Activated T-helper 17 cell treated with anti-CD3 and anti-CD28 coated beads, Interleukin-2, amount 50 U/mL, for 72 hours (primary cell): ENCODE data around the gene ADAMTS3. TPM values are rescaled to one million over a fixed set of nuclear protein-coding genes. Genes with fewer than 3 reads are reported as not detected.

ENCODE experiments used
- ATAC-seq: fragments of 150-1000 bp; cut with Tn5 transposase; replicated peaks from 2 replicates; pipeline ENCODE4 v1.10.0; 2021; ENCODE audit warnings: mild to moderate bottlenecking, moderate library complexity
- H3K27ac Mint-ChIP-seq: one replicate; pipeline ENCODE4 v1.8.0; 2022; ENCODE audit warnings: mixed read lengths
- H3K27me3 Mint-ChIP-seq: one replicate; pipeline ENCODE4 v1.8.0; 2022; ENCODE audit warnings: mixed read lengths
- H3K36me3 Mint-ChIP-seq: one replicate; pipeline ENCODE4 v1.8.0; 2022; ENCODE audit warnings: low read depth, mild to moderate bottlenecking, mixed read lengths
- H3K4me1 Mint-ChIP-seq: one replicate; pipeline ENCODE4 v1.8.0; 2022; ENCODE audit warnings: mixed read lengths
- H3K4me3 Mint-ChIP-seq: one replicate; pipeline ENCODE4 v1.8.0; 2022; ENCODE audit warnings: mild to moderate bottlenecking, mixed read lengths
- H3K9me3 Mint-ChIP-seq: one replicate; pipeline ENCODE4 v1.8.0; 2022; ENCODE audit warnings: mixed read lengths
- total RNA-seq, 2 donors: library from RNA; stranded (reverse); gene quantifications; one replicate each; pipeline ENCODE4 v1.2.3, GENCODE V29; 2022

The ADAMTS3 gene
- total RNA-seq, 2 donors from 2014 or later, result not detected

GRCh38 chr4:72312032-72312650 lies 256.9 kb downstream of the ADAMTS3 start:
- no peak for ATAC-seq
- no peaks in the 10 kb centered on the region for H3K4me1 Mint-ChIP-seq
- no peaks in the 10 kb centered on the region for H3K9me3 Mint-ChIP-seq
- no peak overlapping the region for H3K27ac Mint-ChIP-seq
- H3K27me3 Mint-ChIP-seq, result no peaks in the 10 kb centered on the region
- no peaks in the 10 kb centered on the region for H3K36me3 Mint-ChIP-seq
- H3K4me3 Mint-ChIP-seq, result no peak overlapping the region

GRCh38 chr4:72311291-72311690 lies 257.7 kb downstream of the ADAMTS3 start:
- Mint-ChIP-seq H3K9me3 (no peaks in the 10 kb centered on the region), H3K36me3 (no peaks in the 10 kb centered on the region), H3K4me1 (no peaks in the 10 kb centered on the region), H3K4me3 (no peak overlapping the region), H3K27ac (no peak overlapping the region), H3K27me3 (no peaks in the 10 kb centered on the region)
- no peak for ATAC-seq

- Mint-ChIP-seq H3K27me3 (no peaks in the 10 kb centered on the region), H3K4me1 (no peaks in the 10 kb centered on the region), H3K4me3 (no peak overlapping the region), H3K36me3 (no peaks in the 10 kb centered on the region), H3K9me3 (no peaks in the 10 kb centered on the region), H3K27ac (no peak overlapping the region)
- ATAC-seq, result no peak
These were observed 263.4 kb downstream of the ADAMTS3 start for GRCh38 chr4:72305620-72306019.

- H3K9me3 Mint-ChIP-seq, result no peaks in the 10 kb centered on the region
- no peak overlapping the region for H3K27ac Mint-ChIP-seq
- no peaks in the 10 kb centered on the region for H3K36me3 Mint-ChIP-seq
- H3K4me3 Mint-ChIP-seq, result no peak overlapping the region
- H3K4me1 Mint-ChIP-seq, result no peaks in the 10 kb centered on the region
- no peak for ATAC-seq
- no peaks in the 10 kb centered on the region for H3K27me3 Mint-ChIP-seq
These were observed 263.9 kb downstream of the ADAMTS3 start for GRCh38 chr4:72305080-72305479.

- no peak overlapping the region for H3K27ac Mint-ChIP-seq
- no peaks in the 10 kb centered on the region for H3K36me3 Mint-ChIP-seq
- H3K27me3 Mint-ChIP-seq, result no peaks in the 10 kb centered on the region
- peak; percentile 67 for ATAC-seq
- H3K4me1 Mint-ChIP-seq, result no peaks in the 10 kb centered on the region
- H3K9me3 Mint-ChIP-seq, result no peaks in the 10 kb centered on the region
- no peak overlapping the region for H3K4me3 Mint-ChIP-seq
These were observed 265.9 kb downstream of the ADAMTS3 start for GRCh38 chr4:72302981-72303704.

GRCh38 chr4:72301759-72302158 lies 267.3 kb downstream of the ADAMTS3 start:
- Mint-ChIP-seq H3K4me1 (no peaks in the 10 kb centered on the region), H3K9me3 (no peaks in the 10 kb centered on the region), H3K36me3 (no peaks in the 10 kb centered on the region), H3K27ac (no peak overlapping the region), H3K4me3 (no peak overlapping the region), H3K27me3 (no peaks in the 10 kb centered on the region)
- ATAC-seq, result no peak

- Mint-ChIP-seq H3K27ac (no peak overlapping the region), H3K4me1 (no peaks in the 10 kb centered on the region), H3K9me3 (no peaks in the 10 kb centered on the region), H3K4me3 (no peak overlapping the region), H3K27me3 (no peaks in the 10 kb centered on the region), H3K36me3 (no peaks in the 10 kb centered on the region)
- ATAC-seq, result no peak
These were observed 268.9 kb downstream of the ADAMTS3 start for GRCh38 chr4:72300126-72300525.

GRCh38 chr4:72295966-72296557 lies 273.0 kb downstream of the ADAMTS3 start:
- Mint-ChIP-seq H3K4me3 (no peak overlapping the region), H3K4me1 (no peaks in the 10 kb centered on the region), H3K36me3 (no peaks in the 10 kb centered on the region), H3K27me3 (peaks cover 6% of the 10 kb centered on the region), H3K27ac (no peak overlapping the region), H3K9me3 (no peaks in the 10 kb centered on the region)
- ATAC-seq, result no peak

- no peak for ATAC-seq
- Mint-ChIP-seq H3K4me3 (no peak overlapping the region), H3K9me3 (no peaks in the 10 kb centered on the region), H3K36me3 (no peaks in the 10 kb centered on the region), H3K27ac (no peak overlapping the region), H3K4me1 (no peaks in the 10 kb centered on the region), H3K27me3 (peaks cover 10% of the 10 kb centered on the region)
These were observed 278.3 kb downstream of the ADAMTS3 start for GRCh38 chr4:72290737-72291136.

GRCh38 chr4:72286910-72287309 lies 282.1 kb downstream of the ADAMTS3 start:
- no peak overlapping the region for H3K27ac Mint-ChIP-seq
- H3K4me1 Mint-ChIP-seq, result no peaks in the 10 kb centered on the region
- H3K36me3 Mint-ChIP-seq, result no peaks in the 10 kb centered on the region
- H3K4me3 Mint-ChIP-seq, result no peak overlapping the region
- H3K9me3 Mint-ChIP-seq, result no peaks in the 10 kb centered on the region
- ATAC-seq, result no peak
- peaks cover 11% of the 10 kb centered on the region for H3K27me3 Mint-ChIP-seq

- H3K36me3 Mint-ChIP-seq, result no peaks in the 10 kb centered on the region
- H3K9me3 Mint-ChIP-seq, result no peaks in the 10 kb centered on the region
- H3K27me3 Mint-ChIP-seq, result peaks cover 11% of the 10 kb centered on the region
- H3K4me3 Mint-ChIP-seq, result no peak overlapping the region
- no peaks in the 10 kb centered on the region for H3K4me1 Mint-ChIP-seq
- H3K27ac Mint-ChIP-seq, result no peak overlapping the region
- no peak for ATAC-seq
These were observed 282.8 kb downstream of the ADAMTS3 start for GRCh38 chr4:72286185-72286584.

- H3K36me3 Mint-ChIP-seq, result no peaks in the 10 kb centered on the region
- H3K4me3 Mint-ChIP-seq, result no peak overlapping the region
- no peaks in the 10 kb centered on the region for H3K4me1 Mint-ChIP-seq
- H3K27me3 Mint-ChIP-seq, result peaks cover 11% of the 10 kb centered on the region
- no peak for ATAC-seq
- H3K27ac Mint-ChIP-seq, result no peak overlapping the region
- no peaks in the 10 kb centered on the region for H3K9me3 Mint-ChIP-seq
These were observed 285.7 kb downstream of the ADAMTS3 start for GRCh38 chr4:72283357-72283756.

- no peak overlapping the region for H3K27ac Mint-ChIP-seq
- peaks cover 6% of the 10 kb centered on the region for H3K27me3 Mint-ChIP-seq
- no peaks in the 10 kb centered on the region for H3K36me3 Mint-ChIP-seq
- H3K4me3 Mint-ChIP-seq, result no peak overlapping the region
- no peak for ATAC-seq
- H3K9me3 Mint-ChIP-seq, result no peaks in the 10 kb centered on the region
- no peaks in the 10 kb centered on the region for H3K4me1 Mint-ChIP-seq
These were observed 288.8 kb downstream of the ADAMTS3 start for GRCh38 chr4:72280252-72280651.

GRCh38 chr4:72275381-72275780 lies 293.6 kb downstream of the ADAMTS3 start:
- no peak for ATAC-seq

GRCh38 chr4:72274251-72274650 lies 294.8 kb downstream of the ADAMTS3 start:
- Mint-ChIP-seq H3K4me3 (no peak overlapping the region), H3K9me3 (peaks cover 6% of the 10 kb centered on the region), H3K4me1 (no peaks in the 10 kb centered on the region), H3K36me3 (no peaks in the 10 kb centered on the region), H3K27me3 (peaks cover 6% of the 10 kb centered on the region), H3K27ac (no peak overlapping the region)
- ATAC-seq, result no peak

More at GRCh38 chr4:72275381-72275780, 293.6 kb downstream of the ADAMTS3 start:
- Mint-ChIP-seq H3K4me3 (no peak overlapping the region), H3K36me3 (no peaks in the 10 kb centered on the region), H3K27ac (no peak overlapping the region), H3K9me3 (peaks cover 3% of the 10 kb centered on the region), H3K27me3 (peaks cover 3% of the 10 kb centered on the region), H3K4me1 (no peaks in the 10 kb centered on the region)
